HG03460 (cell line): ENCODE measurements around the gene PDE3A.
"Not testable (repeated sequence)": the region's sequence is repeated elsewhere in the genome, so short reads cannot be mapped to it uniquely, and the experiment has no call there.

Experiments
- ATAC-seq: cut with Tn5 transposase; IDR thresholded peaks from one replicate; pipeline ENCODE4 v1.9.1; 2021; ENCODE audit not compliant: unreplicated experiment

PDE3A gene

DNA sequence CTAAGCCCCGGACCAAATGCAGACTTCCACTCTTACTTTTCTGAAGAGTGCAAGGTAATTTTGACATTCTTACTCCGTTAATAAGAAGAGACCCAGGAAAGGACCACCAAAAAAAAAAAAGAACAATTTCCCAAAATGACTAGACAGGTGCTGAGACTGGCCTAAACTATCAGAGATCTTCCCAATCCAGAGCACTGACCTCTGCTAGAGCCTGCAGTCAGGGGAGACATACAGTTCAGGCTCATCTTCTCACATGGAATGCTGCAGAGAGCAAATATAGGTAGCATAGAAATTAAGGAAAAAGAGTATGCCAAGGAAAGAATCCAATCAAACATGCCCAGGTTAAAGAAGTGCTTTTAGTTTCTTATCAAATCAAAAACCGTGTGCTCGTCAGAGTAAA, 177.9 kb downstream of the PDE3A start:
- no peak for ATAC-seq

DNA sequence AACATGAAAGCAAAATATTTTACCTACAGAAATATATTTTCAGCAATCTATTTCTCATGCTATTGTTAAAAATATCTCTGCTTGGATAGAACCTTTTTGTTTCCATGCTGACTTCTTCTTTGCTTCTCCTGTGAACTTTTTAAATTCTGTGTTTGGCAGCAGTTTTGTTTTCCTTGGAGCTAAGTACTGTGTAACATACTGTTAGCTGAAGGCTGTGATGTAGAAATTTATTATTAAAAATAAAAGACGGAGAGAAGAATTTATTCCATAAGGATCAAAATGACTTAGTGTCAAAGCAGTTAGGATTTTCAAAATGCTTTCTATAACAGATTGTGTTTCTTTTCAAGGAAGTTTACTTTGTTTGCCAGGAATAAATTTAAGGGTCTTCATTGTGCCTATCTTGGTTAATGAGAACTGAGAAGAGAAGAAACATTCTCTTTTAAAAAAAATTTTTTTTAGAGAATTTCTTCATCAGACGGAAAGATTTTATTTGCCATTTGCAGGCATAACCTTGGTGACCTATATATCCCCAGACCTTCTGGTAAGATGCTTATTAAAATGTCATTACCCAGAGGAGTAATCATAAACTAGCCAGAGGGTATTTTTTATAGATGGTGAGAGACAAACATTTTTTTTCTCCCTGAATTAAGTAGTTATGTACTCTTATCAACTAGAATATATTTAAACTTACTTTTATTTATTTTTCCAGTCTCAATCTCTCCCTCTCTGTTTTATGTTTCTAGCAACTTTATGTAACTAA, 179.7 kb downstream of the PDE3A start:
- no peak for ATAC-seq

DNA sequence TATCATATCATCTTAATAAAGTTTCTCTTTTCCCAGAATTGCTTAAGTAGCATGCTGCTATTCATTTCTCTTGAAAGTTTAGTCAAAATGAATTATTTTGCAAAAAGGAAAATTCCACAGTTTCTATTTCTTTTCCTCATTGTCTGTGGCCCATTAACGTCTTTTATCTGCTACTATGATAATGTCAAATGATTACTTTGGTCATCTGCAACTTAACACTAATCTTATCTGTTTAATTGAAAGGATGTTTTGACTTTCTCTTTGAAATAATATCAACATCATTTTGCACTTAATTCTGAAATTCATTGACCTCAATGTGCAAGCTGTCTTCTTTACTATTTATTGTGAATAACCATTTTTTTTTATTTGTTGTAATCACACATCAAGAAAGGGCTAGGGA, 180.3 kb downstream of the PDE3A start:
- no peak for ATAC-seq

DNA sequence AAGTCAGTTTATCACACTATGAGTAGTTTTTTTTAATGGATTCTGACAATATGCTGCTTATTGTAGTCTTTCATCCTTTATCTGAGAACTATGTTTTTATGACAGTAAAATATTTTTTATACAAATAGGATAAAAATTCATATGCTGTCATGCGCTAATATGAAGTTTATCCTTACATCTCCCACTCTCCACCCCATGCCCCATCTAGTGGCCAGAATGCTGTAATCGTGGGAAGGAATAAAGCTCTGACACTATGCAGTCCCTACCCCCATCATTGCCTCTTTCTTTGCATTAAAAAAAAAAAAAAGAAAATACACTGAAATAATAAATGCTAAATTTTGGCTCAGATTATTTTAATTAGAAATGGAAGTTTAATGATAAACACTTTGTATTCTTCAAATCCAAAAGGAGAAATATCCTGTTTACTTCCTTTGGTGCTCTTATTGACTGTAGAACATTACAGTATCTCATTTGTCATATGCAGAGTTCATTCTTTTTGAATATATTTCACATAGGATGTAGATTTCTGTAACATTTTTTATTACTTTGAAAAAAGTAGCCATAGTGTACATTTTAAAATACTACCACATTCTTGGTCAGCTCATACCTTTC, 180.9 kb downstream of the PDE3A start:
- no peak for ATAC-seq

DNA sequence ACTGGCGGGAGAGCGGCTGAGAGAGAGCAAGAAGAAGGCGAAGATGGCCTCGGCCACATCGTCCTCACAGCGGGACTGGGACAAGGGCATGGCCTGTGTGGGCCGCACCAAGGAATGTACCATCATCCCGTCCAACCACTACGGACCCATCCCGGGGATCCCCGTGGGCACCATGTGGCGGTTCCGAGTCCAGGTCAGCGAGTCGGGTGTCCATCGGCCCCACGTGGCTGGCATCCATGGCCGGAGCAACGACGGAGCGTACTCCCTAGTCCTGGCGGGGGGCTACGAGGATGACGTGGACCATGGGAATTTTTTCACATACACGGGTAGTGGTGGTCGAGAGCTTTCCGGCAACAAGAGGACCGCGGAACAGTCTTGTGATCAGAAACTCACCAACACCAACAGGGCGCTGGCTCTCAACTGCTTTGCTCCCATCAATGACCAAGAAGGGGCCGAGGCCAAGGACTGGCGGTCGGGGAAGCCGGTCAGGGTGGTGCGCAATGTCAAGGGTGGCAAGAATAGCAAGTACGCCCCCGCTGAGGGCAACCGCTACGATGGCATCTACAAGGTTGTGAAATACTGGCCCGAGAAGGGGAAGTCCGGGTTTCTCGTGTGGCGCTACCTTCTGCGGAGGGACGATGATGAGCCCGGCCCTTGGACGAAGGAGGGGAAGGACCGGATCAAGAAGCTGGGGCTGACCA, 183.6 kb downstream of the PDE3A start:
- not testable (repeated sequence) for ATAC-seq

DNA sequence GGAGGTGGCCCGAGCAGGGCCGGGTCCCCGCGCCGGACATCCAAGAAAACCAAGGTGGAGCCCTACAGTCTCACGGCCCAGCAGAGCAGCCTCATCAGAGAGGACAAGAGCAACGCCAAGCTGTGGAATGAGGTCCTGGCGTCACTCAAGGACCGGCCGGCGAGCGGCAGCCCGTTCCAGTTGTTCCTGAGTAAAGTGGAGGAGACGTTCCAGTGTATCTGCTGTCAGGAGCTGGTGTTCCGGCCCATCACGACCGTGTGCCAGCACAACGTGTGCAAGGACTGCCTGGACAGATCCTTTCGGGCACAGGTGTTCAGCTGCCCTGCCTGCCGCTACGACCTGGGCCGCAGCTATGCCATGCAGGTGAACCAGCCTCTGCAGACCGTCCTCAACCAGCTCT, 184.2 kb downstream of the PDE3A start:
- ATAC-seq: not testable (repeated sequence)

DNA sequence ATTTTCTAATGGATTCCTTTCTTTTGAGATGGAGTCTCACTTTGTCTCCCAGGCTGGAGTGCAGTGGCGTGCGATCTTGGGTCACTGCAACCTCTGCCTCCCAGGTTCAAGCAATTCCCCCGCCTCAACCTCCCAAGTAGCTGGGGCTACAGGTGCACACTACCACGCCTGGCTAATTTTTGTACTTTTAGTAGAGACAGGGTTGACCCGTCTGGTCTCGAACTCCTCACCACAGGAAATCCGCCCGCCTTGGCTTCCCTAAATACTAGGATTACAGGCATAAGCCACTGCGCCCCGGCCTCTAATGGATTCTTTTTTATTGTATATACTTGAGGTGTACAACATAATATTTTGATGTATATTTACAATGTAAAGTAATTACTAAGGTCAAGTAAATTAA, 186.7 kb downstream of the PDE3A start:
- ATAC-seq: no peak

DNA sequence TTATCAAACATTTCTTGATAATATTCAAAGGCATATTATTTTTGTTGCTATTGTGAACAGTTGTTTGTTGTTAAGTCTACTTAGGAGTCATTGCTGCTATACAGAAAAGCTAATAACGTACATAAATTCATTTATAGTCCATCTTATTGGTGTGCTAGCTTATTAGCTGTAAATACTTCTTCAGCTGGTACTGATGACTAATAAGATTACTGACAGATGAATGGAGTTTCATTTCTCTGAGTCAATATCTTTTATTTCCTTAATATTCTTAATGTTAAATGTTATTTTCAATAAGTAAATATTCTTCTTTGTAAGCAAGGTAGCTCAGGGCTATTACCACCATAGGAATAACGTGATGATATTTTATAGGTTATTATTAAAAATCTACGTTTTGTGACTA, 187.4 kb downstream of the PDE3A start:
- ATAC-seq: no peak

DNA sequence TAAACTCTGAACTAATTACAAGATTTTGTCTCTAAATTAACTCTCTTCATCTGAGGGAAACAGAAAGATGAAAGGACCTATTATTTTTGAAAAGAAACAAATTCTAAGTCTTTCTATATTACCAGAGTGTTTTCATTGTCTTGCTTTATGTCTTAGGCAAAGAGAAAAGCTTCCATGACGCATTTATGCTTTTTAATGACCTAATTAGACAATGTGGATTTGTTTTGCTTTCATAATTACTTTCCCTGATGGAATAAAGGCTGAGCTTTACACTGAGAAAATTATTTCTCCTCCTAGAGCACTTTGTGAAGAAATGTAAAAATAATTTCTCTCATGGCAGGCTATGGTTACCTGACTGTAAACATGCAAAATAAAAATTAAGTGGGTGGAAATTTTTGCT, 188.8 kb downstream of the PDE3A start:
- ATAC-seq: no peak

DNA sequence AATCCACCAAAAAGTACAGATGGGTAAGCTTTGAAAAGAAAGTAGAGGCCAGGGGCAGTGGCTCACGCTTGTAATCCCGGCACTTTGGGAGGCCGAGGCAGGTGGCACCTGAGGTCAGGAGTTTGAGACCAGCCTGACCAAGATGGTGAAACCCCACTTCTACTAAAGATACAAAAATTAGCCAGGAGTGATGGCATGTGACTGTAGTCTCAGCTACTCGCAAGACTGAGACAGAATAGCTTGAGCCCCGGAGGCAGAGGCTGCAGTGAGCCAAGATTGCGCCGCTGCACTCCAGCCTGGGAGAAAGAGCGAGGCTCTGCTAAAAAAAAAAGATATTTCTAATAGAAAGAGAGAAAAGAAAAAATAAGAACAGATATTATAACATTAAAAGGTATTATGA, 192.6 kb downstream of the PDE3A start:
- ATAC-seq: no peak

DNA sequence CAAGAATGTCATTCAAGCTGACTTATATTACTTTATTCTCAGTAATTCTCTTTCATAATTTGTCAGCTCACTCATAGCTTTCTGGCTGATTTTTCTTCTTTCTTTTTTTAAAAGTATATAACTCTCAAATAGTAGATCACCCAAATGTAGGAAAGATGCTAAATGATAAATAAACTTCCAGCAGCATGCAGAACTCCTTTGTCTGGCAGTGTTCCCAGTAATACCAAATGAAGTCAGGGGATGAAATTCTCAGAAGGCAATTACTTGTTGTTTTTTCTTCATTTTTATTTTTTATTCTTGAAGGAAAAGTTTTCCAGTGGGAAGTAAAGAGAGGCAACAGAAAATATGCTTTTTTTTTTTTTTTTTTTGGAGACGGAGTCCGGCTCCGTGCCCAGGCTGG, 193.5 kb downstream of the PDE3A start:
- no peak for ATAC-seq

DNA sequence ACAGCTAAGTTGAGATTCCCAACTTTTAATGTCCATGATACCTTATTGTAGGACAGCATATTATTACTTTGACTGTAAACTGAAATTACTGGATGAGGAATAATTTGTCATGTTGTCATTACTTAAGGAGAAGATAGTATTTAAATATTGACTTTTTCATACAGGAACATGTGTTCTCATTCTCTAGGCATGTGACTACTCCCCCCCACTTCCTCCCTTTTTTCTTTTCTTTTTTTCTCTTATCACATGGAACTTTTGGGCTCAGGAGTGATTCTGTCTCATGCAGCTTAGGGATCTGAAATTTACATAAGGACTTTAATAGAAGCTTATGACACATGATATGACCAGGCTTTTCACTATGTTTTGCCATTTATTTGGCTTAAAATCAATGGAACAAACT, 199.1 kb downstream of the PDE3A start:
- no peak for ATAC-seq

DNA sequence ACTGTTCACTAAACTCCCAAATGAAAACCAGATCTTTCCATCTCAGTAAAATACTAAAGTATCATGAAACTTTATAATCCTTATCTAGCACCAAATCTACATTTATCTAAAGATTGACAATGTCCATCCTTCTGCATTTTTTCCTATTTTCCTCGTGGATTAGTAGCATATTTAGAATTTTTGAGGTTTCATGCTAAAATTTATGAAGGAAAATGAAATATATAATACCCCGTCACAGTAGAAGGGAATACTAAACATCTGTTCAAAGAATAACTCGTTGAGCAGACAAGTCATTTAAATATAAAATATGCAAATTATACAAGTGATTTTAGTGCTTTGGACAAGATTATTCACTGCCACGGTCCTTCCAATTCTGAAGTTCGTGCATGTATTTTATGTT, 204.1 kb downstream of the PDE3A start:
- no peak for ATAC-seq

DNA sequence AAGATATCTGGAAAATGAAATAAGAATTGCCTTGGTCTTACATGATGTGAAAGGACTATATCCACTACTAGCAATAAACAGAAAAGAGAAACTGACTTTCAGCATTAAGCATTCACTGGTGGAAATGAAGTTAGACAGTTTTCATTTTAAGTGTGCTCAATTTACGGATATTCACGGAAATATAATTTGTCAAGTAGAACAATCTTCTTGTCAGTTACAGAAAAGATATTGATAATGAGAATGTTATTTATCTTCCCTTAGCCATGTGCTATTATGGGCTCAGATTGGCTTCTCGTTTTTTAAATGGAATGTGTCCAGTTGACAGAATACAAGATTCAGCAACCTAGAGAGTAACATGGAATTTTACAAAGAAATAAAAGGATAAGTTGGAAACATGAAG, 208.2 kb downstream of the PDE3A start:
- no peak for ATAC-seq

DNA sequence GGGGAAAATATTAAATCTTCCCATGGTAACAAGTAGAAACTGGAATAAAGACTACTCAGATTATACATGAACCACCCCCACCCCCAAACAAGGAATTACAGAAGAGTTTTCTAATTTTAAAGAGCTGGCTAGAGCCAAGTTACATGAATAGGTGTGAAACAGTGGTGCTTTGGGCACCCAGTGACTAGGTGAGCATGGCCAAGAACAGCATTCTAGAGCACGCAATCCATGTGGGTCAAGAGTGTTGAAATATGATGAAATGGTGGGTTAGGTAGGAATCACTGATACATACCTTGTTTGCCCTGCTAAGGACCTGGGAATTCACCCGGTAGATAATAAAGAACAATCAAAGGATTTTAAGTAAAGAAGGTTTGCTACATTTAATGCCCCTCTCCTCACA, 208.7 kb downstream of the PDE3A start:
- no peak for ATAC-seq

DNA sequence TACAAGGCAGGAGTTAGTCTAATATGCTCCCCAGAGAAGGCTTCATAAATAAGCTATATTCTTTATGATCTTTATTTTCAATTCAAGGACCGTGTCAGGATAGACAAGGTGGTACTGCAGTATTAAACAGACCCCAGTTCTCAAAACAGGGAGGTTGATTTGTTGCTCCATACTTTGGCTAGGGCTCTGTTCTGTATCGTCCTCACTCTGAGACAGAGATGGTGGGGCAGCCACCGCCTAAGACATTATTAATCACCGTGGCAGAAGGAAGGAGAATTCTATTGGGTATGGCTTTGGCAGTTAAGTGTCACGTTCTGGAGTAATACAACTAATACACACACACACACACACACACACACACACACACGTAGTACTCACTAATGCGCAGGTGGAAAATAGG, 209.8 kb downstream of the PDE3A start:
- no peak for ATAC-seq

DNA sequence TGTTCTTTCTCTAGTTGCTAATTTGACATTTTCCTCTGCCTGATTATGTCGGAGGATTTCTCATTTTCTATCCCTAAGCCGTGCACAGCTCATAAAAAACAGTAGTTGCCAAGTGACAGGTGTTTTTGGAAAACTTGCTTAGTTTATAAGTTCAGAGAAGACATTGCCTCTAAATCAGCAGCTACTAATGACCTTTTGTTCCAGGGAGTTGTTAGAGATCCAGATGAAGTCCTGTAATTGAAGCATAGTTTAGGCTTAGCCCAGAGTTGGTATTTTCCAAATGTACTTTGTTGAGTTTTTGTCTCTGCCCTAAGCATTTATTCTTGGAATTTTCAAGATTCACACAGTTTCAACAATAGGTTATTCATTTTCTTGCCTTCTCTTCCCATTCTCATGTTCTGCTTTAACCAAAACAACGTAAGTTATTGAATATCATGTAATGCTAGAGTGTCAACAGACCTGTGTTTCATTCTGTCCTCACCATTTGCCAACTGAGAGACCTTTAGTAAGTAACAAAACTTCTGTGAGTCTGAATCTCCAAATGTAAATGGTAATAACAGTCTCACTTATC, 216.8 kb downstream of the PDE3A start:
- ATAC-seq: no peak

DNA sequence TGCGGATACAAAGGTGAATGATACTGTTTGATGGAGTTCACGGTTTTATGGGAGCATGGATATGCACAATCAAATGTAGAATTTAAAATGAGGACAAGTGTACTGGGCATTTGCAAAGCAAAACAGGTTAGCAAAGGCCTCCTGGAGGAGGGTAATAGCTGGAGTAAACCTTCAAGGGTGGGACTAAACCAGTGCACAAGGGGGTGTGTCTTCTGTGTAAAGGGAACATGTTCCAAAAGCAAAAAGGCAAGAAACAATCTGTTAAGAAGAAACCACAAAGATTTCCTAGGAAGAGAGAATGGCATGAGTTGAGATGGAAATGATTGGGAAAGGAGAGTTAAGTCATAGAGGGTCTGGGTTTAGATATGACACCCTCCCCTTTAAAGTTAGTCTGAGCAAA, 217.6 kb downstream of the PDE3A start:
- ATAC-seq: no peak

DNA sequence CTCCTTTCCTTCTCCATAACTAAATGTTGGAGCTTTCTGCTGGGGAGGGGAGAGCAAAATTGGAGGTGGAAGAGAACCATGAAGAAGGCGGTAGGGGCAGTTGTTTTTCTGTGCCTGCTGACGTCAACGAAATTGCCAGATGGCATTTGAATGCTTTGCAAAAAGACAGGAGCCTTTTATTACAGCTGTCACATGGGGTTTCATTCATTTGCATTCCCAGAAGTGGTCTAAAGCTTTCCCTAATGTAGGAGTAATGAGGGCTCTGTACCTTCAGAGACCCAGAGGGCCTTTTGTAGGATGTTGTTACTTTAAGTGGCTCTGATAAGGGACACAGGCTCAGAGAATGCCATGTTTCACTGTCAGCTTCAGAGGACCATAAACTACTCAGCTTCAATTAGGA, 219.7 kb downstream of the PDE3A start:
- ATAC-seq: no peak

DNA sequence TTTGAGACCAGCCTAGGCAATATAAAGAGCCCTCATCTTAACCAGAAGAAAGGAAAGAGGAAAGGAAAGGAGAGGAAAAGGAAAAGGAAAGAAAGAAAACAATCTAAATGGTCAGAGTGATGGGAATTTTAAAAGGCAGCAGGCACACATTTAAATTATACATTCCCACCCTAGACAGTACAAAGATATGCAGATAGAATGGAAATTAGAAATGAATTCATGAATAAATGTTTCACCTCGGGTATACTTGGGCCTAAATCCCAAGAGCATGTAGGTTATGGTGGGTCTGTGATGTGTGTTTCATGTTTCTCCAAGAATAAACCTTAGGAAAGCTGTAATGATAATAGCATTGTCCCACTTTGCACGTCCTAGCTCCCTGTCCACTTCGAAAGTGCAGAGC, 222.2 kb downstream of the PDE3A start:
- no peak for ATAC-seq

DNA sequence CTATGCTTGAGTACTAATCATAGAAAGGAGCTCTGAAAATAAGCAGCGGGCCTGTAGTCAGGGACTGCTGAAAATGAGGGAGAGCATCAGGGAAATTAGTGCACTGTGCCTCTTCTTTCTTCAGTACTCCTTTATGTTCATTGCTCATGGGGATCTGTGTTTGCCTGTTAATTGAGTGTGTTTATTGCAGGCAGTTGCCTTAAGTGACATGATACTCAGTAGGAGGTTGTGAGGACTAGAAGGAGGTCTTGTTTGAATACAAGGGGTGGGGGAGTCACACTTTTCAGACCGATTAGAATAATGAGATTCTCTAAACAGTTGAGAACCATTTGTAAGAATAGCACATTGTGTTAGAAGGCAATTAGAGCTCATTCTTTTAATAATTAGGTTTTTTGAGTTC, 224.2 kb downstream of the PDE3A start:
- no peak for ATAC-seq

DNA sequence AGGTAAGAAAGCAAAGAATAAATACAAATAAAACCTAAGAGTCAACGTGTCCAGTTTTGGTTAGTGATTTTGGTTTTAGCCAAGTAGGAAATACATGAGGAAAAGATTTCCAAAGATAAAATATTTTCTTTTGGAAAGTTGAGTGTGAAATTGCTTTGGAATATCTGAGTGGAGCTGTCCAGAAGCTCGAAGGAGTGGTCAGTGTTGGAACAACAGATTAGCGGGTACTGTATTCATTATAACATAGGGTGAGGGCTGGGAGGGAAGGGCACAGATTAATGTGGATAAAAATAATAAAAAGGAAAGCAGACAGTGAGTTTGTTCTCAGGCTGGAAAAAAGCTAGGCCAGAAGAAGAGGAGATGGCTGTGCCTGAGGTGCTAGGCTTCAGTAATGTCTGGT, 225.3 kb downstream of the PDE3A start:
- ATAC-seq: no peak
